ENCODE measurements around the gene TRIM17. TPM values are rescaled to one million over a fixed set of nuclear protein-coding genes. Genes with fewer than 3 reads are reported as not detected.

Gene TRIM17
- total RNA-seq, 2 experiments from 2014 or later, result 2.6 to 2.8 TPM

GRCh38 chr1:228366062-228366865, 50.4 kb downstream of the TRIM17 start:
- Mint-ChIP-seq H3K36me3 (no peaks in the 10 kb centered on the region), H3K9me3 (ENCODE audit: low read depth) (no peaks in the 10 kb centered on the region), H3K4me1 (peaks cover 2% of the 10 kb centered on the region), H3K27me3 (no peaks in the 10 kb centered on the region), H3K4me3 (no peak overlapping the region), H3K27ac (no peak overlapping the region)
- DNase-seq (no peak), ATAC-seq (no peak)
- CTCF ChIA-PET, result no interaction called here

GRCh38 chr1:228365271-228366061, 51.2 kb downstream of the TRIM17 start:
- Mint-ChIP-seq H3K36me3 (no peaks in the 10 kb centered on the region), H3K27me3 (no peaks in the 10 kb centered on the region), H3K4me1 (peaks cover 2% of the 10 kb centered on the region), H3K4me3 (no peak overlapping the region), H3K27ac (no peak overlapping the region), H3K9me3 (ENCODE audit: low read depth) (no peaks in the 10 kb centered on the region)
- ATAC-seq, result no peak
- no peak for DNase-seq
- CTCF ChIA-PET, result no interaction called here

DNA sequence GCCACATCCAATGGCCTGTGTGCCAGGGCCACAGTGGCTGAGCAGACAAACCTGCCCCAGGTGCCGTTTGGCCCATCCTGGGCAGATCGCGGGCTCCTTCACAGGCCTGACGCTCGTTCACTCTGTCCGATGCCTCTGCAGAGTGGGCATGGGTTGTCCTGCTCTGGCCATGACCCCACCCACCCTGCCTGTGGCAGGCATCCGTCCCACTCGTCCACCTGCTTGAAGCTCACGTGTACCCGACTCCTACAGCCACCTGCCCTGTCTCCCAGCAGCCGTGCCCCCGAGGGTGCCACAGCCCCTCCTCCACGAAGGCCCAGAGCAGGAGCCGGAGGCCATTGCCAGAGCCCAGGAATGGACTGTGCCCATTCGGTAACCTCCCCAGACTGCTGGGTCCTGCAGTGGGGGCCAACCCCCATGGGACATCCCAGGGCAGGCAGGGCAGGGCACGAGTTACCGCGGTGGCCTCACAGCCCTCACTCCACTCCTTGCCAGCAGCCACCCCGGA, 51.9 kb downstream of the TRIM17 start:
- Mint-ChIP-seq H3K4me3 (no peak overlapping the region), H3K9me3 (ENCODE audit: low read depth) (no peaks in the 10 kb centered on the region), H3K36me3 (no peaks in the 10 kb centered on the region), H3K27ac (no peak overlapping the region), H3K27me3 (no peaks in the 10 kb centered on the region), H3K4me1 (peaks cover 2% of the 10 kb centered on the region)
- CTCF ChIA-PET, result no interaction called here
- DNase-seq, result no peak
- no peak for ATAC-seq

- no peaks in the 10 kb centered on the region for H3K9me3 Mint-ChIP-seq (ENCODE audit: low read depth)
- no peak for ATAC-seq
- CTCF ChIA-PET, result no interaction called here
These were observed 52.5 kb downstream of the TRIM17 start for GRCh38 chr1:228364068-228364705.

GRCh38 chr1:228363686-228364067, 53.0 kb downstream of the TRIM17 start:
- H3K9me3 Mint-ChIP-seq (ENCODE audit: low read depth), result no peaks in the 10 kb centered on the region
- ATAC-seq, result no peak

More at GRCh38 chr1:228364068-228364705, 52.5 kb downstream of the TRIM17 start:
- H3K27me3 Mint-ChIP-seq, result no peaks in the 10 kb centered on the region
- peaks cover 2% of the 10 kb centered on the region for H3K4me1 Mint-ChIP-seq
- no peak for DNase-seq
- no peaks in the 10 kb centered on the region for H3K36me3 Mint-ChIP-seq
- H3K4me3 Mint-ChIP-seq, result no peak overlapping the region
- no peak overlapping the region for H3K27ac Mint-ChIP-seq

DNA sequence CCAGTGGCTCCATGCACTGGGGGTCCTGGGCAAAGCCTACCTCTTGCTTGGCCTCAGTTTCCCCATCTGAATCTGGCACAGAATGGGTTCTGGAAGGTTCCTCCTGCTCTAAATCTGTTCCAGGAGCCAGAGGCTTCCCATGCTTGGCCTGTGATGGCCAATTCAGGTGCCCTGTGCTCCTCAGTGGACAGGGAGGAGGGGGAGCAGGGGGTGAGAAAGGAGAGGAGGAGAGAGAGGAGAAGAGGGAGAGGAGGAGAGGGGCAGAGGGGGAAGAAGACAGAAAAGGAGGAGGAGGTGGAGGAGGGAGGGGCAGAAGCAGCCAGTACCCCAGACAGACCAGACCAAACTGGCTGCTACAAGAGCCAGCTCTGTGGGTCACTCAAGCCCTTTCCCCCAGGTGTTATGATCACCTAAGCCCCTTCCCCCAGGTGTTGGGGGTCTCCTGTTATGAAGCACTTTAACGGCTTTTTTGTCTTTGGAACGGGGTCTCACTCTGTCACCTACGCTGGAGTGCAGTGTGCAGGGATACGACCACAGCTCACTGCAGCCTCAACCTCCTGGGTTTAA, 53.7 kb downstream of the TRIM17 start:
- ATAC-seq (no peak), DNase-seq (no peak)
- no peak overlapping the region for H3K4me3 Mint-ChIP-seq
- CTCF ChIA-PET, result no interaction called here
- H3K27me3 Mint-ChIP-seq, result no peaks in the 10 kb centered on the region
- H3K9me3 Mint-ChIP-seq (ENCODE audit: low read depth), result no peaks in the 10 kb centered on the region
- H3K27ac Mint-ChIP-seq, result no peak overlapping the region
- H3K36me3 Mint-ChIP-seq, result no peaks in the 10 kb centered on the region
- H3K4me1 Mint-ChIP-seq, result peaks cover 11% of the 10 kb centered on the region

More at GRCh38 chr1:228363686-228364067, 53.0 kb downstream of the TRIM17 start:
- Mint-ChIP-seq H3K4me3 (no peak overlapping the region), H3K27ac (no peak overlapping the region), H3K36me3 (no peaks in the 10 kb centered on the region), H3K27me3 (no peaks in the 10 kb centered on the region), H3K4me1 (peaks cover 3% of the 10 kb centered on the region)
- CTCF ChIA-PET, result no interaction called here
- DNase-seq, result no peak

DNA sequence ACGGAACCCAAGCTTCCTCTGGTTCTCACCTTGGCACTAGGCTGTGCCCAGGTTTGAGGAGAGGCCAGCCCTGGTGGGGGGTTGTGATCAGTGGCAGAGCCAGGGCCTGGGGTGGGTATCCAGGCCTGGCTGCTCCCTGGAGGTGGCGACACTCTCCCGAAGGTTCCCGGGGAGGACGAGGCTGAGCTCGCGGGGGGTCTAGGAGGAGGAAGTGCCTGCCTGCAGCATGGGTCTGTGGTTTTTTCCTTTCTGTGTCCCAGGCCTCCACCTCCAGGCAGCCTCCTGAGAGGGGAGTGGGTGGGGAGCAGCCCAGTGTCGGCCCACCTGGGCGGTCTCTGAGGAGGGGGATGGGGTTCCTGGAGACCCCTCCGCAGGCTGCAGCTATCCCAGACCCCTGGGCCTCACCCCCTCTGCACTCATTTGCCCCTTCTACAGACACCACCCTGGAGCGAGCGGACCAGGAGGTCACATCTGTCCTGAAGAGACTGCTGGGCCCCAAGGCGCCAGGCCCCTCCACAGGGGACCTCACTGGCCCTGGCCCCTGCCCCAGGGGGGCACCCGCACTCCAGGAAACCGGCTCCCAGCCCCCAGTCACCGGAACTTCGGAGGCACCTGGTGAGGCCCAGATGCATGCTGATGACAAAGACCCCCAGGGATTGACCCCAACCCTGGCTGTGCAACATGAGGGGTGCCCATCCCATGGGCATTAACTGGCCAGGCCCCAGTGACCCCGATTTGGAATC, 54.3 kb downstream of the TRIM17 start:
- Mint-ChIP-seq H3K4me3 (no peak overlapping the region), H3K27ac (no peak overlapping the region), H3K36me3 (no peaks in the 10 kb centered on the region), H3K4me1 (peaks cover 11% of the 10 kb centered on the region), H3K9me3 (ENCODE audit: low read depth) (no peaks in the 10 kb centered on the region), H3K27me3 (no peaks in the 10 kb centered on the region)
- CTCF ChIA-PET, result no interaction called here
- ATAC-seq (no peak), DNase-seq (no peak)

GRCh38 chr1:228361314-228362140, 55.1 kb downstream of the TRIM17 start:
- H3K27ac Mint-ChIP-seq, result no peak overlapping the region
- no peaks in the 10 kb centered on the region for H3K36me3 Mint-ChIP-seq
- CTCF ChIA-PET, result no interaction called here
- no peak overlapping the region for H3K4me3 Mint-ChIP-seq
- H3K9me3 Mint-ChIP-seq (ENCODE audit: low read depth), result no peaks in the 10 kb centered on the region
- no peaks in the 10 kb centered on the region for H3K27me3 Mint-ChIP-seq
- peaks cover 13% of the 10 kb centered on the region for H3K4me1 Mint-ChIP-seq
- DNase-seq (no peak), ATAC-seq (no peak)

GRCh38 chr1:228360533-228361313, 55.9 kb downstream of the TRIM17 start:
- DNase-seq (no peak), ATAC-seq (no peak)
- Mint-ChIP-seq H3K36me3 (no peaks in the 10 kb centered on the region), H3K27ac (no peak overlapping the region), H3K9me3 (ENCODE audit: low read depth) (no peaks in the 10 kb centered on the region), H3K4me1 (peaks cover 13% of the 10 kb centered on the region), H3K4me3 (no peak overlapping the region), H3K27me3 (no peaks in the 10 kb centered on the region)
- CTCF ChIA-PET, result no interaction called here

- Mint-ChIP-seq H3K27ac (no peak overlapping the region), H3K4me1 (peaks cover 13% of the 10 kb centered on the region), H3K4me3 (no peak overlapping the region), H3K27me3 (no peaks in the 10 kb centered on the region), H3K36me3 (no peaks in the 10 kb centered on the region), H3K9me3 (ENCODE audit: low read depth) (no peaks in the 10 kb centered on the region)
- ATAC-seq (no peak), DNase-seq (no peak)
- CTCF ChIA-PET, result no interaction called here
These were observed 56.8 kb downstream of the TRIM17 start for GRCh38 chr1:228359613-228360532.

All from activated CD8-positive, alpha-beta memory T cell treated with anti-CD3 and anti-CD28 coated beads, Interleukin-2, amount 10 ng/mL, durations not matched to agents 7 days and 5 days (primary cell).